Mucosa of descending colon (tissue), 3 donors: ENCODE data around the gene GABARAPL1. TPM values are rescaled to one million over a fixed set of nuclear protein-coding genes. Genes with fewer than 3 reads are reported as not detected.

Experiments used
- ATAC-seq: fragments of 200-7000 bp; cut with Tn5 transposase; one replicate; pipeline ENCODE4 v1.9.1; 2020; ENCODE audit warnings: mild to moderate bottlenecking, moderate library complexity
- DNase-seq, 3 donors: peaks; one replicate each; pipeline ENCODE4 v3.0.0-alpha.2; 2020
- H3K36me3 ChIP-seq: fragments of 200-600 bp; one replicate; pipeline ENCODE4 v1.8.0; 2021; ENCODE audit warnings: low read depth, mild to moderate bottlenecking
- H3K4me1 ChIP-seq: fragments of 200-600 bp; one replicate; pipeline ENCODE4 v1.8.0; 2021; ENCODE audit warnings: low read depth, mild to moderate bottlenecking
- H3K4me3 ChIP-seq: fragments of 200-600 bp; one replicate; pipeline ENCODE4 v1.8.0; 2021; ENCODE audit warnings: mild to moderate bottlenecking
- H3K9me3 ChIP-seq: fragments of 200-600 bp; one replicate; pipeline ENCODE4 v1.8.0; 2021; ENCODE audit warnings: mild to moderate bottlenecking
- intact Hi-C, 2 donors: fragments of 100-400 bp; cut with DNase I in 1 of 2; cut with micrococcal nuclease in 1 of 2; formaldehyde crosslinking; loops; one replicate each; pipeline versions ENCODE4 v1.11.0 to v1.11.1; 2022; cut with DNase I, micrococcal nuclease
- total RNA-seq, 3 donors: library from RNA; stranded (reverse); fragmentation: NEBNext Ultra II Directional in 2 of 3; extraction: Animal tissue kit (Norgen Biotek cat#: 25700) in 2 of 3; gene quantifications; one replicate each; pipeline versions ENCODE4 v1.2.1 to v1.2.4, GENCODE V29; 2021 to 2023
- TF ChIP-seq, protein P1 (sequence below): fragments of 200-600 bp; IDR thresholded peaks from one replicate; pipeline ENCODE4 v1.8.0; 2022; ENCODE audit warnings: antibody characterized with exemption, mild to moderate bottlenecking
- donor health status: DM: no; HTN: no; CAD: no; lungs with moderate emphysema.
- donor health status: DM: no; HTN: no; CAD: no.
- donor health status: DM: no; HTN: yes; CAD: no.

The GABARAPL1 gene
- total RNA-seq, 3 donors from 2014 or later = 34.4 to 93.4 (median 41.0) TPM

DNA sequence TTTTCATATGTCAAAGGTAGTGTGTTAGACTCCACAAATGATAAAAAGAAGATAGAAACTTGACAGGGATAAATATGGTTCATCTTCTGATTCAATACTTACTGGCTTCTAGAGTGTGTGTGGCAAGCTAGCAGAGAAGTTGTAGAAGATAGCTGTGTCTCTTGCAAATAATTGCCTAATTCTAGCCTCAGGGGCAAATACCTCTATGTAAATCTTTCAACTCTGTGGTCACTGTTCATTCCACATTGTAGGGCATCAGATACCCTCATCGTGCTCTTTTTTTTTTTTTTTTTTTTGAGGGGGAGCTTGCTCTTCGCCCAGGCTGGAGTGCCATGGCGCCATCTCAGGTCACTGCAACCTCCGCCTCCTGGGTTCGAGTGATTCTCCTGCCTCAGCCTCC lies 42.5 kb upstream of the GABARAPL1 start:
- intact Hi-C loops = no loop called here
- TF ChIP-seq, protein P1, sequence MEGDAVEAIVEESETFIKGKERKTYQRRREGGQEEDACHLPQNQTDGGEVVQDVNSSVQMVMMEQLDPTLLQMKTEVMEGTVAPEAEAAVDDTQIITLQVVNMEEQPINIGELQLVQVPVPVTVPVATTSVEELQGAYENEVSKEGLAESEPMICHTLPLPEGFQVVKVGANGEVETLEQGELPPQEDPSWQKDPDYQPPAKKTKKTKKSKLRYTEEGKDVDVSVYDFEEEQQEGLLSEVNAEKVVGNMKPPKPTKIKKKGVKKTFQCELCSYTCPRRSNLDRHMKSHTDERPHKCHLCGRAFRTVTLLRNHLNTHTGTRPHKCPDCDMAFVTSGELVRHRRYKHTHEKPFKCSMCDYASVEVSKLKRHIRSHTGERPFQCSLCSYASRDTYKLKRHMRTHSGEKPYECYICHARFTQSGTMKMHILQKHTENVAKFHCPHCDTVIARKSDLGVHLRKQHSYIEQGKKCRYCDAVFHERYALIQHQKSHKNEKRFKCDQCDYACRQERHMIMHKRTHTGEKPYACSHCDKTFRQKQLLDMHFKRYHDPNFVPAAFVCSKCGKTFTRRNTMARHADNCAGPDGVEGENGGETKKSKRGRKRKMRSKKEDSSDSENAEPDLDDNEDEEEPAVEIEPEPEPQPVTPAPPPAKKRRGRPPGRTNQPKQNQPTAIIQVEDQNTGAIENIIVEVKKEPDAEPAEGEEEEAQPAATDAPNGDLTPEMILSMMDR = no peak
- Histone ChIP-seq H3K36me3 (no peaks in the 10 kb centered on the region), H3K4me3 (no peak overlapping the region), H3K4me1 (peaks cover 3% of the 10 kb centered on the region), H3K9me3 (no peaks in the 10 kb centered on the region)
- no peak for DNase-seq
- ATAC-seq = no peak

DNA sequence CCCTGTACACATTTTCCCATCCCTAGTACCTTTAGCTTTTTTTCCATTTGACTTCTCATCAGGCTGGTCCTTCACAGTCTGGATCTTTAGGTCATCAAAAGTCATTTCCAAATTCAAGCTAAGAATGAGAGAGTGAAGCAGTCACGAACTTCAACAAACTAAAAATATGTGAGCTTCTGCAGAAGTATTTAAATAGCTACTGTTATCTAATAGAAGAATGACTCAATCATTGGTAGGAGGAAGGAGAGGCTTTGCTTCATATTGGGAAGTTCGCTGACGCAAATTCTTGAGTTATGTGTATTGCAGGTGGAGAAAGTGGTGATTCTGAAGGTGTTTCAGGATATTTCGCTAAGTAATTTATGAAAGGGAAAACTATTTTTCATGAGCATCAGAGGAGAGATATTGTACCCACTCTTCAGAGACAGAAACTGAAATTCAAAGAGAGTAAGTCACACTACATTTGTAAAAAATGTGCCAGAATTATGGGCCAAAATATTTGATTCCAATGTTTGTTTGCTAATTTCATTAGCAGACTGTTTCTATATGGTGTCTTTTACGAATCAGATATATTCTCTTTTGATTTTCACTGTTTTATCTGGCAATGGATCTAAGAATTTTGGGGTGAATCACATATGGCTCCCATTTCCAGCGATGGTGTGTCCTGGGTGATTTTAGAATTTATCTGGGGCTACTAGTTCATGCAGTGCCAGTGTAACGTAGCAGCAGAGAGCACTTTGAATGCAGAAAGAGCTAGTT lies 40.5 kb upstream of the GABARAPL1 start, which contains the start of gene OLR1:
TSS of gene OLR1 (minus strand) at position 160 of the 756 bp plus-strand sequence. CDS start at position 105, 55 bp downstream.
- H3K4me3 ChIP-seq = no peak within 1 kb of the TSS
- intact Hi-C loops = no loop called here
- TF ChIP-seq, protein P1 = no peak

DNA sequence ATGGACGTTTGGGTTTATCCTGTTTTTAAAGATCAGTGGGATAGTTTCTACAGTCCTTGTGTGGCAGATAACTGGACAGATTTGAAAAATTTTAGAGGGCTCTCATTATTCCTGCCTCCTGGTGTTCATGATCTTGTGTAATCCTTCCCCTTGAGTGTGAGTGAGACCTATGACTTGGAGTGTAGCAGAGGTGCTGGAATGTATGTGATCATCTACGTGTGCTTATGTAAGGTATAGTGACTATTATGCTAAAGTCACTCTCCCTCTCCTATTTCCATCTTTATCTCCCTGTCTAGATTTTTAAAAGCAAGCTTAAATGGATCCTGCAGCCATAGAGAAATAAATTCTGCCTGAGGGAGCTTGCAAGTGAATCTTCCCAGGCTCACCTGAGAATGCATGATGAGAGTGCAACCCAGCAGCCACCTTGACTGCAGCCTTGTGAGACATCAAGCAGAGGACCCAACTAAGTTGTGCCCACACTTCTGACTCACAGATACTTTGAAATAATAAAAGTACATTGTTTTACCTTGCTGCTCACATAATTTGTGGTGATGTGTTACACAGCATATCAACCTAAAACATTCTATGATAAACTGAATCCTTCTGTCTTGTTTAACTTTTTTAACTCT lies 37.6 kb upstream of the GABARAPL1 start:
- no peak for ATAC-seq
- no peaks in the 10 kb centered on the region for H3K9me3 ChIP-seq
- no peaks in the 10 kb centered on the region for H3K36me3 ChIP-seq
- no peak overlapping the region for H3K4me3 ChIP-seq
- TF ChIP-seq, protein P1 = no peak
- DNase-seq = no peak
- H3K4me1 ChIP-seq = peaks cover 7% of the 10 kb centered on the region
- intact Hi-C loops = no loop called here

More for the DNA sequence above, 40.5 kb upstream of the GABARAPL1 start, which contains the start of gene OLR1:
- H3K4me1 ChIP-seq = peaks cover 7% of the 10 kb centered on the region
- DNase-seq (no peak), ATAC-seq (no peak)
- H3K36me3 ChIP-seq = no peaks in the 10 kb centered on the region
- no peaks in the 10 kb centered on the region for H3K9me3 ChIP-seq

DNA sequence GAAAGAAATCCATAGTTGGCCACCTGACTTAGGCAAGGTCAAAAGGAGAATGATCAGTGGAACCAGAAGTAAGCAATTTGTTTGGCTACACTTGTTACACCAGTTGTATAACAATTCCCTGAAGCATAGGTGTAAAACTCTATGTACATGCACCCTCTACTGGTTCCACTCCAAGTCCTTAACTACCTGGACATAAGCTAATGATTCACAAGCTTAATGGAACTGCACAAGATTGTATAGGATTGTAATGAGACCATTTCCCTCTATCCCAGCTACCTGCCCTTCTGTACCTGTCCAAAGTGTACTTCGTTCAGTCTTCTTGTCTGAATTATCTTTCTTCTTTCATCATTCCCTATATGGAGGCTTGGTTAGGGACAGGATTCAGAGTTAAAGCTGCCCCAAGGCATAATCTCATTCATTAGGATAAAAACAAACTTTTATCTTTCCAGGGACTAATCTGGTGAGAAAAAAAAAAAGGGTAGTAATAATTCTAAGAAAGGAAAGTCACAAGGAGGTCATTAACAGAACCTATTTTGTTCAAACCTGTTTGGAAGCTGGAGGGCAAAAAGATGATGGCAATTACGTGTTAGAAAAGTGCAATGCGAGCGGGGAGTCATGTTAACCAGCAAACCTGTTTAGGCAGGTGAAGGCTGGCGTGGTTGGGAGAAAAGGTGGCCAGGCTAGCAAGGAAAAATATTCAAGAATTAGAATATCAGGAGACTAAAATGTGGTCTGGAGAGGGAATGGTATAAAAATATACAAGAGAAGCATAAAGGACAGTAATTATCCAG lies 36.6 kb upstream of the GABARAPL1 start:
- intact Hi-C loops = no loop called here
- TF ChIP-seq, protein P1 = no peak
- Histone ChIP-seq H3K4me1 (peaks cover 7% of the 10 kb centered on the region), H3K4me3 (no peak overlapping the region), H3K9me3 (no peaks in the 10 kb centered on the region), H3K36me3 (no peaks in the 10 kb centered on the region)
- ATAC-seq (peak; percentile 99), DNase-seq (peak in 1 of 3 donors; percentile 54)

DNA sequence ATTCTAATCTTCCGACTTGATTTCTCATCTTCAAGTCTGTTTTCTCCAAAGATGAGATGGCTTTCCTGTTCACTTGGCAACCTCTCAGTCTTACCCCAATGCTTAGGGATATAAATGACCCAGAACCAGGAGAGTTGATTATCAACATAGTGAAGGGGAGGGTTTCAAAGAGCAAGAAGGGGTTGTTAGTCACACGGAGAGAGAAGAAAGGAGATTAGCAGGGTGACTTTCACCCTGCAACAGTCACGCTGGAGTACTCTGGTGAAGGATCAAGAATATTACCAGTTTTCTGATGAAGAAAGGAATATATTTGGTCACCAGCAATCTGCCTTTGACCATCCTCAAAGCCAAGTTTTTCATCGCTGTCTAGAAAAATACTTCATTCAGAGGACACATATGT lies 33.9 kb upstream of the GABARAPL1 start, which contains the start of gene TMEM52B:
TSS of gene TMEM52B (plus strand) at position 212 of the 400 bp plus-strand sequence. CDS start 543 bp downstream, outside the sequence.
- ATAC-seq = no peak
- TF ChIP-seq, protein P1 = no peak
- no peak for DNase-seq
- intact Hi-C loops = no loop called here
- H3K4me3 ChIP-seq = no peak within 1 kb of the TSS
- no peaks in the 10 kb centered on the region for H3K9me3 ChIP-seq
- H3K36me3 ChIP-seq = no peaks in the 10 kb centered on the region
- H3K4me1 ChIP-seq = peaks cover 7% of the 10 kb centered on the region
